Epithelial cell of prostate (primary cell): ENCODE data around the gene SELENOF.
A peak's percentile ranks its signal among the peaks of the same experiment; 100 is the strongest.
"Not testable (repeated sequence)": the region's sequence is repeated elsewhere in the genome, so short reads cannot be mapped to it uniquely, and the experiment has no call there.

Experiments
- DNase-seq: peaks from one replicate; pipeline ENCODE4 v3.0.0-alpha.2; 2011; ENCODE audit warnings: low read depth, low spot score
- H3K27ac ChIP-seq: fragments of 450-650 bp; 2 replicates; pipeline ENCODE4 v1.5.1; 2017; ENCODE audit warnings: mild to moderate bottlenecking

Gene SELENOF

GRCh38 chr1:86922445-86922844 is 8.5 kb upstream of the SELENOF start:
- H3K27ac ChIP-seq: no peak overlapping the region
- no peak for DNase-seq

- no peak for DNase-seq
- no peak overlapping the region for H3K27ac ChIP-seq
Observed at GRCh38 chr1:86916752-86917151, 2.8 kb upstream of the SELENOF start.

DNA sequence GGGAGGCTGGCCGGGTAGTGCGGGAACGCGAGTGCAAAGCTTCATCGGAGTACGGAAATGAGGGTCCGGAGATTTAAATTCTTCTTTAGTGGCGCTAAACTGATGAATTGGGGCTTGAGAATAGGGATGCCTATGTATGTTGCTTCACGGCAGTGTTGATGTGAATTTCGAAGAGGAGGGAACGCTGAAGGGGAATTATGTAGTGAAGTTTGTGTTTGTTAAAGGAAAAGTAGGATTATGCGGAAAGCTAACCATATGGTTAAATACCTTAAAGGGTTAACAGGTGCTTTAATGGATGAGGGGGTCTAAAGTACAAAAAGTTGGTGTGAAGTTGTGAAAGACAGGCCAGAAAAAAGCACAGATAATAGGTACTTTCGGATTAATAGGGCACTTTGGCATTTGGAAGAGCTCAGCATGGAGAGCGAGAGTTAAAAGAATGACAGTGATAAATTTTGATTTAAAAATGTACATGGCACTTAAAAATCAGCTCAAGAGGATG is 1.9 kb upstream of the SELENOF start:
- peak overlapping the region; percentile 80 for H3K27ac ChIP-seq
- DNase-seq: no peak

- no peak for DNase-seq
- peak overlapping the region; percentile 80 for H3K27ac ChIP-seq
Observed at GRCh38 chr1:86914998-86915736, 1.2 kb upstream of the SELENOF start.

DNA sequence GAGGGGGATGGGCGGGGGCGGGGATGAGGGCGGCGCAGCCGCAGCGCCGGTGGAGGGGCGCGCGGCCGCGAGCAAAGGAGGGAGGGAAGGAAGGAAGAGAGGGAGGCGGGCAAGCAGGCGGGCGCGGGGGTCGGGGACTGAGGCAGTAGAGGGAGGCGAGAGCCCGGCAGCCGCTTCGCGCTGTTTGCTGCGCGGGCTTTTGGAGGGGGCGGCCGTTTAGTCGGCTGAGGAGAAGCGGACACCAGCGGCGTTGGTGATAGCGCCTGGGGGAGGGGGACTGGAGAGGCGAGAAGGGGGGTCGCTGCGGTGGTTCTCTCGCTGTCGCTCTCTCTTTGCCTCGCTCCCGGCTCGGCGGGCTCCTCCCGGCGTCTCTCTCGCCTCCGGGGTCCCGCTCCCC is 673 bp upstream of the SELENOF start, which contains the start of gene HS2ST1:
Gene HS2ST1 (plus strand): TSS at position 35 of the 397 bp plus-strand sequence.
- no peak for DNase-seq

GRCh38 chr1:86913399-86913895 is 479 bp downstream of the SELENOF start:
- DNase-seq: no peak
- H3K27ac ChIP-seq: peak overlapping the region; percentile 80

More for the DNA sequence above, 673 bp upstream of the SELENOF start, which contains the start of gene HS2ST1:
- peak within 1 kb of the TSS; percentile 80 for H3K27ac ChIP-seq

- H3K27ac ChIP-seq: no peak overlapping the region
- no peak for DNase-seq
Observed at GRCh38 chr1:86912281-86912900, 1.5 kb downstream of the SELENOF start.

- DNase-seq: no peak
- no peak overlapping the region for H3K27ac ChIP-seq
Observed at GRCh38 chr1:86906419-86906818, 7.5 kb downstream of the SELENOF start.

GRCh38 chr1:86905875-86906274 is 8.1 kb downstream of the SELENOF start:
- DNase-seq: no peak
- no peak overlapping the region for H3K27ac ChIP-seq

DNA sequence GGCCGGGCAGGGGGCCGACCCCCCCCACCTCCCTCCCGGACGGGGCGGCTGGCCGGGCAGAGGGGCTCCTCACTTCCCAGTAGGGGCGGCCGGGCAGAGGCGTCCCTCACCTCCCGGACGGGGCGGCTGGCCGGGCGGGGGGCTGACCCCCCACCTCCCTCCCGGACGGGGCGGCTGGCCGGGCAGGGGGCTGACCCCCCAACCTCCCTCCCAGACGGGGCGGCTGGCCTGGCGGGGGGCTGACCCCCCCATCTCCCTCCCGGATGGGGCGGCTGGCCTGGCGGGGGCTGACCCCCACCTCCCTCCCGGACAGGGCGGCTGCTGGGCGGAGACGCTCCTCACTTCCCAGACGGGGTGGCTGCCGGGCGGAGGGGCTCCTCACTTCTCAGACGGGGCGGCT is 14.5 kb downstream of the SELENOF start:
- H3K27ac ChIP-seq, DNase-seq: not testable (repeated sequence)

GRCh38 chr1:86888327-86888726 is 25.6 kb downstream of the SELENOF start:
- DNase-seq: no peak
- H3K27ac ChIP-seq: no peak overlapping the region

DNA sequence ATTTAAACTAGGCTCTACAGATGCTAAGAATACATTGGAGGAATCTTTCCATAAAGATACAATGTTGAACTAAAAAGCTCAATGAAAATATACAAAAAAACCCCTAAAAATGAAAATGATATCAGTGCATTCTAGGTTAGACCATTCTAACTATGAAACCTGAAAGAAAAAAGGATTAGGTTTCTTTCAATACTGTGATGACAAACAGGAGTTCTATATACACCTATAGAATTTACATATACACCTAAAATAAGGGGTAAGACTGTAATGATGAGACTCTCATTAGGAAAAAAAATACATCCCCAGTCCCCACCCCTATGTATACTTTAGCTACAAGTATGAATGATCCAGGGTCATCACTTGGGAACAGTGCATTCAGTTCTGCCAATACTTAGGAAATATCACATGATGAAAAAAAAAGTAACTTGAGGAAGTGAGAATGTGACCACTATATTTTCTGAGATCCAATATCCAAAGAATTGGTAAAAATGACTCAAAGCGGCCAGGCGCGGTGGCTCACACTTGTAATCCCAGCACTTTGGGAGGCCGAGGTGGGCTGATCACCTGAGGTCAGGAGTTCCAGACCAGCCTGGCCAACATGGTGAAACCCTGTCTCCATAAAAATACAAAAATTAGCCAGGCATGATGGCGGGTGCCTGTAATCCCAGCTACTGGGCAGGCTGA is 26.3 kb downstream of the SELENOF start:
- H3K27ac ChIP-seq: no peak overlapping the region
- DNase-seq: no peak

DNA sequence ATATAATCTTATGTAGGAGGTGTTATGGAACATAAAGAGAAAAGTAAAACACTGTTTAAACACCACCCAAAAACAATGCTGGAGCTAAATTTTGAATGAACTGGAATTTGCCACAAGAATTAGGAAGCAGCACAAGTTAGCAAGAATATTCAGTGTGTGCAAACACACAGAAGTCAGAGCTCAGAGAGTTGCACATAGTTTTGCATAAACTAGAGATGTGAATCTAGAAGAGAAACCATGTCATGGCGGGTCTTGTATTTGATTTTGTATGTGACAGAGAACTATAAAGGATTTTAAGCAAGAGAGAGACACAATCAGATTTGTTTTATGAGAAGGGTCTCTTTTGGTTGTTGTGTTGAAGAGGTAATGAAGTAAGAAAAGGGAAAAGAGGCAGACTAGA is 38.2 kb downstream of the SELENOF start:
- H3K27ac ChIP-seq: no peak overlapping the region

DNA sequence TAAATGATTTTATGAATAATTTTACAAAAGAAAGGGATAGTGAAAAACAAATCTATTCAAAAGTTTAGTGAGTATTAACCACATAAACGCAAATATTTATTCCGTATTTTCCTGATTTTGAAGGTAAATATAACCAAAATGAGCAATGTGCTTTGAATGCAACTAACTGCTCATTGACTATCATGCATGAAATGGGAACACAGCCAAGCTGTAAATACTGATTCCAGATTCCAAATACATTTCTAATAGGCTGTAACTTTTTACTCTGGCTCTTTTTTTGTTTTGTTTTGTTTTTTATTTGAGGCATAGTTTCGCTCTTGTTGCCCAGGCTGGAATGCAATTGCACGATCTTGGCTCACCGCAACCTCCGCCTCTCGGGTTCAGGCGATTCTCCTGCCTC is 41.8 kb downstream of the SELENOF start:
- DNase-seq: no peak
- no peak overlapping the region for H3K27ac ChIP-seq

More for the DNA sequence above, 38.2 kb downstream of the SELENOF start:
- DNase-seq: no peak

DNA sequence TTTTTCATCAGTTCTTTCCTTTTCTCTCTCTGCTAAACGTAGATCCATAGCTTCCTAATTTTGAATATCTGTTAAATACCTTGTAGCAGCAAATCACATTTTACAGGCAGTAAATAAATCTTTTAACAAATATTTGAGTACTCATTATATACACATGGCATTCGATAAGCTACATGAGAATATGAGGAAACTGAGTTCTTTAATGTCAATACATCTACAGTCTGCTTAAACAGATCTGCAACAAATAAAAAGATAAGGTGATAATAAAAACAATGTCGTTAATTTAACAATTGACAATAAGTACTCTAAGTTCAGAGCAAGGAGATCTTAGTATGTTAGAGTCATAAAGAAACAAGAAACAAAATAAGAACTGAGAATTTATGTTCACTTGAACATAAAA is 42.9 kb downstream of the SELENOF start:
- H3K27ac ChIP-seq: no peak overlapping the region

DNA sequence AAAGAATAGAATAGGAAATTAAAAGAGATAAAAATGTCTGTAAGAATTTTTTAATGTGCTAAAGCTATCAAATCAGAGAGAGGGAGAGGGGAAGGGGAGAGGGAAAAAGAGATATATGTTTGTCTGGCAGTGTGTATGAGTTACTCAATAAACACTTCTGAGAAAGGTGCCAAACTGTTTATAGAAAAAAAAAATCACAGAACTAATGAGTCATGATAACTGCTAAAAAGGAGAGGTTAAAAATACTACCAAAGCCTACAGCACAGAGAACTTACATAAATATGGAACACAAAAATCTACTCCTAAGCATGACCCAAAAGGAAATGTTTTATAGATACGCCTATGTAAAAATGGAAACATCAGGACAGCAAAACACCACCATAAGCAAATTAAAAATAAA is 45.4 kb downstream of the SELENOF start:
- no peak overlapping the region for H3K27ac ChIP-seq
- no peak for DNase-seq

More for the DNA sequence above, 42.9 kb downstream of the SELENOF start:
- no peak for DNase-seq

DNA sequence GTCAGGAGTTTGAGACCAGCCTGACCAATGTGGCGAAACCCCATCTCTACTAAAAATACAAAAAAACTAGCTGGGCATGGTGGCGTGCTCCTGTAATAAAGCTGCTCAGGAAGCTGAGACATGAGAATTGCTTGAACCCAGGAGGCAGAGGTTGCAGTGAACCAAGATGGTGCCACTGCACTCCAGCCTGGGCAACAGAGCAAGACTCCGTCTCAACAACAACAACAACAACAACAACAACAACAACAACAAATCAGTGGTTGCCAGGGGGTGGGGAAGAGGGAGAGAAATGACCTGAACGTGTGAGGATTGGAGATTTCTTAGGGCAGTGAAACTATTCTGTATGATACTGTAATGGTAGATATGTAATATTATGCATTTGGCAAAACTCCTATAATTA is 46.6 kb downstream of the SELENOF start:
- DNase-seq, H3K27ac ChIP-seq: not testable (repeated sequence)

DNA sequence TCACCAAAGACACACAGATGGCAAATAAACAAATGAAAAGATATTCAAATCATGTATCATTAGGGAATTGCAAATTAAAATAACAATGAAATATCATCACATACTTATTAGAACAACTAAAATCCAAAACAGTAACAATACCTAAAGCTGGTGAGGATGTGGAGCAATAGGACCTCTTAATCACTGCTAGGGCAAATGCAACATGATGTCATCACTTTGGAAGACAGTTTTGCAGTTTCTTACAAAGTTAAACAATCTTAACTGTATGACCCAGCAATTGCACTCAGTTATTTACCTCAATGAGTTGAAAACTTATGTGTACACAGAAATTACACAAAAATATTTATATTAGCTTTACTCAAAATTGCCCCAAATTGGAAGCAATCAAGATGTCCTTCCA is 47.3 kb downstream of the SELENOF start:
- DNase-seq: no peak

DNA sequence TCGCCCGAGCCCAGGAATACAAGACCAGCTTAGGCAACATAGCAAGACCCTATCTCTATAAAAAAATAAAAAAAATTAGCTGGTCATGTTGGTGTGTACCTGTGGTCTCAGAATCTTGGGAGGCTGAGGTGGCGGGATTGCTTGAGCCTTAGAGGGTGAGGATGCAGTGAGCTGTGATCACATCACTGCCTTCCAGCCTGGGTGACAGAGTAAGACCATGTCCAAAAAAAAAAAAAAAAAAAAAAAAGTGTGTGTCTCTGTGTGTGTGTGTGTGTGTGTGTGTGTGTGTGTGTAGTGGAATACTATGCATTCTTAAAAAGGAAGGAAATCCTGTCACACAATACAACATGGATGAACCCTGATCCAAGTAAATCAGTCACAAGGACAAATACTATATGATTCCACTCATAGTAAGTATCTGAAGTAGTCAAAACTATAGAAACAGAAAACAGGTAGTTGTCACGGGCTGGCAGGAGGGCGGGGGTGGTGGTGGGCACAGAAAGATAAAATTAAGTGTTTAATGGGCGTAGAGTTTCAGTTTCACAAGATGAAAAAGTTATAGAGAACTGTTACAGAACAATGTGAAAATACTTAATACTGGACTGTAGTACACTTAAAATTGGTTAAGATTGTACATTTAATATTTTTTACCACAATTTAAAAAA is 47.8 kb downstream of the SELENOF start:
- no peak for DNase-seq

More for the DNA sequence above, 47.3 kb downstream of the SELENOF start:
- no peak overlapping the region for H3K27ac ChIP-seq

DNA sequence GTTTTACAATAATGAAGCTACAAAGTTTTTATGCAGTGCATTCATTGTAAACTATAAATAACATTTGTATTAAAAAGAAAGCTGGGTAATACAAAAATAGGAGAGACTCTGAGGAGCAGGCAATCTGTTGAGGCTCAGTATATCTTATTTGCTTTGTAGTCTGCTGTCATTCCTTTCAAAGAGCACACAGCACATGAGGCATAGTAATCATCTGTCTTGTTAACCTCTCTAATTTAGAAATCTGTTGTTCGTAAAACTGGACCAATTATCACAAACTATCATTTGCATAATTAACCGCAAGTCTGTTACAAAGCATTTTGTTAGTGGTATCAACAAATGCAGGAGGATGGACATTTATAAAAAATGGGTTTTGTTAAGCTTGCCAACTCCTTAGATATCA is 51.0 kb downstream of the SELENOF start:
- no peak for DNase-seq
- H3K27ac ChIP-seq: no peak overlapping the region

More for the DNA sequence above, 47.8 kb downstream of the SELENOF start:
- no peak overlapping the region for H3K27ac ChIP-seq
